Measurements from ENCODE around the gene ASAP2.

DNA sequence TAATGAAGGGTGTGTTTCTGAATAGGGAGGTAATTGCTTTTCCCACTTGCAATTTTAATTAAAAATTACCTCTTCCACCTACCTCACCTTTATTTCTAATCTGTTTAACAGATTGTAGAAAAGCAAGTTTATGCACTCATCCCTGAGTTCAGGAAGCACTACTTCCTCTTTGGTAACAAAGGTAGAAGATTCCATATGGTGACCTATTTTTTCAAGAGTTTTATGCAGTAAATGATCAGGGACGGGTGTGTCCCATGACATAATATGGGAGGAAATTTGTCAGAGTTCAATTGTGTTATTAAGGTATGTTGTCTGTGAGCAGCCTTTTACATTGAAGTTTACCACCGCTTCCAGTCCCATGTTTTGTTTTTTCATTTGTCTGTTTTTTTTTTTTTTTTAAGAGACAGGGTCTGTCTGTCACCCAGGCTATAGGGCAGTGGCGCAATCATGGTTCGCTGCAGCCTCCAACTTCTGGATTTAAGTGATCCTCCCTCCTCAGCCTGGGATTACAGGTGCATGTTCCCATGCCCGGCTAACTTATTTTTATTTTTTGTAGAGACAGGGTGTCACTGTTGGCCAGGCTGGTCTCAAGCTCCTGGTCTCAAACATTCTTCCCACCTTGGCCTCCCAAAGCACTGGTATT lies 68.2 kb downstream of the ASAP2 start:
- TF ChIP-seq CTCF (conservative IDR thresholded peaks at IDR 0.05; ENCODE audit: low read length), result no peak
- no peak for TF ChIP-seq EZH2phosphoT487 (IDR thresholded peaks at IDR 0.05; ENCODE audit: borderline replicate concordance)
